Cardiac septum (tissue), 1 donor: ENCODE data around the gene HDAC9. TPM values are rescaled to one million over a fixed set of nuclear protein-coding genes. Genes with fewer than 3 reads are reported as not detected.

Experiments used
- DNase-seq: peaks from one replicate; pipeline ENCODE4 v3.0.0-alpha.2; 2020; ENCODE audit warnings: low spot score
- intact Hi-C: fragments of 100-400 bp; cut with DNase I; formaldehyde crosslinking; loops from one replicate; pipeline ENCODE4 v1.14.0; 2022
- long read RNA-seq: library from polyadenylated mRNA; unstranded; transcript quantifications from one replicate; pipeline ENCODE4 v2.0.0, GENCODE V29; 2021
- total RNA-seq: library from RNA; stranded (reverse); fragmentation: NEBNext Ultra II Directional; extraction: Animal tissue kit (Norgen Biotek cat#: 25700); gene quantifications from one replicate; pipeline ENCODE4 v1.2.1, GENCODE V29; 2021
- donor health status: DM: no; HTN: no; CAD: no.

Gene HDAC9
- 87.5 TPM for total RNA-seq
- long read RNA-seq, full-length matches to known transcripts = 6 of 54 reads
- long read RNA-seq, partial matches to known transcripts = 14 of 54 reads
- long read RNA-seq, other reads (novel, unspliced or antisense) = 34 of 54 reads

DNA sequence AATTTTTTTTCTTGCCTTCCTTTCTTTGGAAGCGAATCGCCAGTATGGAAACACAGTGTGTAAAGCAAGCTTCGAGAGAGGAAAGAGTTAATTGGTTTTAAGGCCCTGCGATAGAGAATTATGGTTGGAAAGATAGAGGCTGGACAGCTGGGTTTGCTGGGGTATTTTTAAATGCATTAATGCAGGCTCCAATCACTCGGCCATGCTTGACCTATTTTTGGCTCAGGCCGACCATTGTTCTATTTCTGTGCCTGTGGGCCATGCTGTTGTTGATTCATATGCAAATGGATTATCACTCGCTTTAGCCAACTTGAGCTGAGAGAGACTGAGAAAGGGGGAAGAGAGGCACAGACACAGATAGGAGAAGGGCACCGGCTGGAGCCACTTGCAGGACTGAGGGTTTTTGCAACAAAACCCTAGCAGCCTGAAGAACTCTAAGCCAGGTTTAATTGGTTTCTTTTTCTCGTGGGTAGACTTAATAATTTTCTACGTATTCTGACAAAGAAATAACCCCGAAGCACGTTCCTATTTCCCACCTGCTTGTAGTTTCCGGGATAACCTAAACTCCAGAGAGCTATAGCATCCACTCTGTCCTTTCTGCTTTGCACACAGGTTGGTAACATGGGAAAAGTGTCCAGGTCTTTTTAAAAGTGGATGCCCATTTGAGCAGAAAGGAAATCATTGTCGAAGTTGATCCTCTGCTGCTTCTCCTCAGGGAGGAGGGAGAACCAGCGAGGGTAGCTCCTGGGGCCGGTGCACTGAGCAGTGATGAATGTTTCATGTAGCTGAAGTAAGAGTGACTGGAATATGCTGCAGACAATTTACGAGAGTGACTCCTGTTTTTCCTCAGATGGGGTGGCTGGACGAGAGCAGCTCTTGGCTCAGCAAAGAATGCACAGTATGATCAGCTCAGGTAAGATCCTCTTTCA lies at the start of gene HDAC9:
TSS of gene HDAC9 (plus strand) at position 338 of the 929 bp plus-strand sequence. CDS start at position 892, 554 bp downstream.
- intact Hi-C loops = loop anchor here (2.0 to 5.0 kb wide), 3 partner anchors 47 to 141 kb away; no protein-coding TSS in a partner anchor
- DNase-seq = no peak

- intact Hi-C loops = no loop called here
Observed at GRCh38 chr7:18445916-18446520, 49.5 kb upstream of the HDAC9 start.

GRCh38 chr7:18450019-18450418 lies 45.5 kb upstream of the HDAC9 start:
- DNase-seq = no peak
- intact Hi-C loops = no loop called here

More at GRCh38 chr7:18445916-18446520, 49.5 kb upstream of the HDAC9 start:
- DNase-seq = no peak

DNA sequence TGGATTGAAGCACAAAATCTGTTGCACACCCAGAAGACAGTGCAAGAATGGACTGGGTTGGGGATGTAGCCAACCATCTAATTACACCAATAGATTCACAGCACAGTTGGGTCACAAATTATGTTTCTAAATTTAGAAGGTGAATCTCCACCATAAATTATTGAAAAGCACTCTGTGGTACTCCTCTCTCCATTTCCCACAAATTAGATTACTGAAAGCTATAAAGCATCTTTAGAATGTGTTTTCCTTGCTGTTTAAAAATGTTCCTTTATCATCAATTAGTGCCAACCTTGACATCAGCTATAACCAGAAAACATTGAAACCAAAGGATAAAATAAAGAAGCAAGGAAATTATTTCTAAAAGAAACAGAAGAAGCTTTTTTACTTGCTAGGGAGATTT lies 39.9 kb upstream of the HDAC9 start:
- no peak for DNase-seq
- intact Hi-C loops = no loop called here

DNA sequence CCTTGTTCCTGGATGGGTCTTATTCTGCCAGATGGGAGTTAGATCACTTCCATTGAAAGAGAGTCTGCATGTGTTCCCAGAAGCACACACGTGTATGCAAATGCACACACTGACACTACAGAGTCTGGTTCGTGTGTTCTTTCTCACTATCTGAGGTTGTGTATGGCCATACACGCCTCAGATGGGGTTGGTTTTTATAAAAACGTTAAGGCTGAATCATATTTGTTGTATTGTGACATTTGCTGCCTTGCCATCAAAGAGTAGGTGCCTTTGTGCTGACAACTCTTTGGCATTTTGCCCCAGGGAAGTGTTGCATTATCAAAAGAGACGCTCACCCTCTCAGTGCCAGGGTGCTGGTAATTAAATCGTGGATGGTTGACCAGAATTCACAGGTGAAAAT lies 37.7 kb upstream of the HDAC9 start:
- intact Hi-C loops = no loop called here
- DNase-seq = no peak

- no peak for DNase-seq
- intact Hi-C loops = no loop called here
Observed at GRCh38 chr7:18458830-18459229, 36.7 kb upstream of the HDAC9 start.

- intact Hi-C loops = no loop called here
Observed at GRCh38 chr7:18459484-18460245, 35.9 kb upstream of the HDAC9 start.

GRCh38 chr7:18461785-18462467 lies 33.6 kb upstream of the HDAC9 start:
- DNase-seq = no peak
- intact Hi-C loops = no loop called here

More at GRCh38 chr7:18459484-18460245, 35.9 kb upstream of the HDAC9 start:
- DNase-seq = no peak

- intact Hi-C loops = no loop called here
- no peak for DNase-seq
Observed at GRCh38 chr7:18464830-18465229, 30.7 kb upstream of the HDAC9 start.

GRCh38 chr7:18467011-18467410 lies 28.5 kb upstream of the HDAC9 start:
- DNase-seq = no peak
- intact Hi-C loops = no loop called here

DNA sequence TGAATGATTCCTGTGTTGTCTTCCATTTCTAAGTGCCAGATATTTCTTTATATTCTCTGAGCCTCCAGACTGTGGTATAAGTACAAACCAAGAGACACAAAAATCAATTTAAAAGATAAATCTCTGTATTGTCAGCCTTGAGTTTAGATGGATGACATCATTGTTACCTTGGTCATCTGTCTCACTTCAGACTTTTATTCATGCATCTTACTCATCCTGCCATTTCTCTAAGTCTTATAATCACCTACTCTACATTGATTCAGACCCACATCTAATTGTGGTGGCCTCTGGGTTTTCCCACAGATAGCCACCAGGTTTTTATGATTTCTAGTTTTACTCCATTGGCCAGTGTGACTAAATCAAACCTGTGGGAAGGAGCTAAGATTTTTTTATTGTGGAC lies 26.8 kb upstream of the HDAC9 start:
- intact Hi-C loops = no loop called here
- no peak for DNase-seq

DNA sequence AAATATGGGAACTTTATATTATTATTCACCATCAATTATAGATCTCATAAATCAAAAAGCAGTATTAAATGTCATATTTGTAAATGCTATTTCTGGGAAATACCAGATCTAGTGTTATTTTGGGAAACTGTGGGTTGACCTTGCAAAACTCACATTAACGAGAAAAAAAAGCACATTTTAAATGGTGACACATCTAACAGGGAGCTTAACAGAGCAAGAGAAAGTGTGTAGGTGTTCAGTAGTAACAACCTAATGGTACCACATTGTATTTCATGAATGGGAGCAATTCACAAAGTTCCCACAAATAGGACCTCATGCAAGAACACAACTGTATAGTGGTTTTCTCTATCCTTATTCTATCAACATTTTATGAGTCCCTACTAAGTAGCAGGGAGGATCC lies 26.2 kb upstream of the HDAC9 start:
- intact Hi-C loops = no loop called here
- DNase-seq = no peak

DNA sequence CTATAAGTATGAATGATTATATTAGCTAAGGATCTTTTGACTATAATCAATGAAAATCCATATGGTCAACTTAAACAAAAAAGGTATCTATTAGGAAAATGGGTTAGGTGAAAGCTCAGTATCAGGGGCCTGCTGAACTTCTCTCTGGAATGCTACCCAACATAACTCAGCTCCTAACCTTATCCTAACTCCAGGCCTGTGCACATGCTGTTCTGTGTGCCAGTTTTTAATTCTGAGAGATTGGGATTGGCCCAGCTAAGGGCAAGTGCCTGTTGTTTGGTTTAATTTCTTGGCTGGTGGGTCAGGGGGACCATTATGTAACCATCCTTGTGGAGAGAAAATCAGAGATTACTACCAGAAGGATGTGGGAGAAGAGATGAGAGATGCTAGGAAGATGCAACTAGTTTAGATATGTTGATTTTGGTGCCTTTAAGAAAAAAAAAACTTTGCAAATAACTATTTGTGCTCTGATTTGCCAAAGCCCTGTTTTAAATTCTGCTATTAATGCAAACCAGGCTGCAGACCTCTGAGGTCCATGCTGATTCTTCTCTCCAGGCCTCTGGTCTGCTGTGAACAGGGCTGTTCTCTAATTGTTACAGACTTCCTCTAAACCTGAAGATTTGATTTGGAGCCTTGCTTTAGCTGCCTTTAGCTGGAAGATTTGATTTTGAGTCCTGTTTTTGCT lies 23.9 kb upstream of the HDAC9 start:
- no peak for DNase-seq
- intact Hi-C loops = no loop called here

DNA sequence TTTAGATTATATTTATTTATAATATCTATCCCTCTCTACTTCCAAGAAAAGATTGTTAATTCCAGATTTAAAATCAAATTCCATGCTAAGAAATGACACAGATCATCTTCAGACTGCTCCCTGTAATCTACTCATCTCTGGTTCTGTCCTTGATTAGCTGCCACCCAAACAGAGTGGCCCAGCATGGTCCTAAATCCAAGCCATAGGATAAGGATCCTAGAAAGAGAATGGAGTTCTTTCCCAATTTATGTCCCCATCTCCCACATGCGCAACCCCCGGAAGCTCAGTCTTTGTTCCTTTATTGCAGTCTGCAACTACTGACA lies 23.4 kb upstream of the HDAC9 start:
- intact Hi-C loops = no loop called here
- DNase-seq = no peak

DNA sequence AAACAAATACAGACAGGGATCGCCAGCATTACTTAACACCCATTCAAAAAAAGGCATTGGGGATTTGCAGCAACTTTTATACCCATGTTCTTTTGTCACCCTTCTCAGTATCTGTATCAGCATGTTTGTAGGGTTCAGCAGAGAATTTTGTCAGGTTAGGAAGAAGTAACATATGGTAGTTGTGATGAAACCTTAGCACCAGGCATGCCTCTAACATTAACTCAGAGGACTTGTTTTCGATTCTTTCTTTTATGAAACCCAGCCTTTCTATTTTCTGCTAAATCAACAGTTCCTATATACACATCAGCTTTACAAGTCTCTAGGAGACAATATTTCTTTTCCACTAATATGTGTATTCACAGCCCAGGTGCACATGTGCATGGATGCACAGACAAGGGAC lies 22.4 kb upstream of the HDAC9 start:
- DNase-seq = no peak
- intact Hi-C loops = no loop called here

DNA sequence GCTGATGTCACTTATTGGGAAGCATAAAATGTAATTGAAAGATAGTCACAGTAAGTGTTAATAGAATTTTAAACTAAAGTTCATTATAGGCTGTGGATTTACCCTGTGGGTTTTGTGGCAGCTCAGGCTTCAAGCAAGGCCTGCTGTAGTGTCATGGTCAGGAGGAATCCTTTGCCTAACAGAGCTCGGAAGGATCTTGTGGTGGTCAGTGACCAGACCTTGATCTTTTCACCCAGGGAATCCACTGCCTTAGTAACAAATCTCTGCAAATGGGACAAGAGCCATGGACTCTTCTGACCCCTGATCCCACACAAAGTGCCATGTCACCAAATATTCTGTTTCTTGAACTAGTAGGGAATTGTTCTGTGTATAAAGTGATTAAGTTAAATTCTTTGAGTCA lies 20.6 kb upstream of the HDAC9 start:
- intact Hi-C loops = no loop called here
- DNase-seq = no peak

GRCh38 chr7:18475488-18475887 lies 20.1 kb upstream of the HDAC9 start:
- intact Hi-C loops = no loop called here

GRCh38 chr7:18481776-18482175 lies 13.8 kb upstream of the HDAC9 start:
- intact Hi-C loops = no loop called here
- no peak for DNase-seq

More at GRCh38 chr7:18475488-18475887, 20.1 kb upstream of the HDAC9 start:
- no peak for DNase-seq

DNA sequence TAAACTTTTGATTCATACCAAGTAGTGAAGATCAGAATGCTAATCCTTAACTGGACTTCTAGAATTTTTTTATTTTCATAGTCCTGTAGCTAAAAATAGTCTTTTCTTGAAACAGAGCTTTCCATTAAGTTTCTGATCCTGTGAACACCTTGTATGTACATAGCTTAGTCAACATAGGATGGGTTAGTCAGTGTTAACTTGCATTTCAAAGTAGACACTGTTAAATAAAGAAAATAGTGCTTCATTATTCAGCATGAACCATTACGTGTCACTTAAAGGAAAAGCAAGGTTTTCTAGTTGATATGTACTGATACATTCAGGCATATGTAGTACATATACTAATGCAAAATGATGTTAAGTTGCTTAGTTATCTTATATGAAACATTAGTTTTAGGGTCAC lies 7.5 kb upstream of the HDAC9 start:
- intact Hi-C loops = no loop called here
- DNase-seq = no peak
